ENCODE measurements around the gene PCDHGC5. TPM values are rescaled to one million over a fixed set of nuclear protein-coding genes. Genes with fewer than 3 reads are reported as not detected.

The PCDHGC5 gene
- total RNA-seq, 1 donor from 2014 or later, result not detected

GRCh38 chr5:141511771-141512325 is 23.0 kb downstream of the PCDHGC5 start:
- intact Hi-C loops (cut with micrococcal nuclease), result loop anchor here (1.0 to 5.0 kb wide), 9 partner anchors 12 to 948 kb away; partner anchors contain the start of genes APBB3, DIAPH1, PCDHGA10 and PCDHGA3

- intact Hi-C loops (cut with micrococcal nuclease), result loop anchor here (1.0 to 5.0 kb wide), 9 partner anchors 12 to 948 kb away; partner anchors contain the start of genes APBB3, DIAPH1, PCDHGA10 and PCDHGA3
These were observed 23.6 kb downstream of the PCDHGC5 start for GRCh38 chr5:141512390-141512910.

GRCh38 chr5:141512911-141513626 is 24.2 kb downstream of the PCDHGC5 start:
- intact Hi-C loops (cut with micrococcal nuclease), result loop anchor here (1.0 to 5.0 kb wide), 9 partner anchors 11 to 949 kb away; partner anchors contain the start of genes APBB3, DIAPH1, PCDHGA10 and PCDHGA3

GRCh38 chr5:141513627-141514329 is 24.9 kb downstream of the PCDHGC5 start:
- intact Hi-C loops (cut with micrococcal nuclease), result loop anchor here (1.0 to 5.0 kb wide), 3 partner anchors 45 to 171 kb away; partner anchors contain the start of genes DIAPH1 and PCDHGA3

- intact Hi-C loops (cut with micrococcal nuclease), result loop anchor here (1.0 to 5.0 kb wide), 3 partner anchors 44 to 172 kb away; partner anchors contain the start of genes DIAPH1 and PCDHGA3
These were observed 25.7 kb downstream of the PCDHGC5 start for GRCh38 chr5:141514330-141515133.

GRCh38 chr5:141515141-141515540 is 26.3 kb downstream of the PCDHGC5 start:
- intact Hi-C loops (cut with micrococcal nuclease), result no loop called here

GRCh38 chr5:141515946-141516671 is 27.2 kb downstream of the PCDHGC5 start:
- intact Hi-C loops (cut with micrococcal nuclease), result no loop called here

GRCh38 chr5:141516672-141517025 is 27.8 kb downstream of the PCDHGC5 start:
- intact Hi-C loops (cut with micrococcal nuclease), result no loop called here

GRCh38 chr5:141517312-141517711 is 28.4 kb downstream of the PCDHGC5 start:
- intact Hi-C loops (cut with micrococcal nuclease), result no loop called here

- intact Hi-C loops (cut with micrococcal nuclease), result no loop called here
These were observed 29.2 kb downstream of the PCDHGC5 start for GRCh38 chr5:141517880-141518617.

GRCh38 chr5:141518618-141519015 is 29.7 kb downstream of the PCDHGC5 start:
- intact Hi-C loops (cut with micrococcal nuclease), result no loop called here

- intact Hi-C loops (cut with micrococcal nuclease), result no loop called here
These were observed 31.0 kb downstream of the PCDHGC5 start for GRCh38 chr5:141519605-141520565.

GRCh38 chr5:141521244-141521781 is 32.4 kb downstream of the PCDHGC5 start:
- intact Hi-C loops (cut with micrococcal nuclease), result no loop called here

- intact Hi-C loops (cut with micrococcal nuclease), result no loop called here
These were observed 33.4 kb downstream of the PCDHGC5 start for GRCh38 chr5:141522301-141522700.

GRCh38 chr5:141523991-141524390 is 35.1 kb downstream of the PCDHGC5 start:
- intact Hi-C loops (cut with micrococcal nuclease), result loop anchor here (1.0 to 2.0 kb wide), 7 partner anchors 12 to 279 kb away; partner anchors contain the start of genes PCDHB15, PCDHGA10, PCDHGB2 and PCDHGB7

- intact Hi-C loops (cut with micrococcal nuclease), result loop anchor here (1.0 to 2.0 kb wide), 9 partner anchors 13 to 280 kb away; partner anchors contain the start of genes PCDHB15, PCDHGA10, PCDHGB2 and PCDHGB7
These were observed 36.0 kb downstream of the PCDHGC5 start for GRCh38 chr5:141524604-141525597.
